Erythroblast (primary cell): ENCODE data around the gene SNAI1.

ENCODE experiments used
- GATA1 ChIP-seq: IDR thresholded peaks from 2 replicates; pipeline ENCODE4 v1.6.1; 2011; ENCODE audit warnings: low read depth, mild to moderate bottlenecking, control low read depth, low read length, moderate library complexity
- POLR2A ChIP-seq: IDR thresholded peaks from 2 replicates; pipeline ENCODE4 v1.6.1; 2011; ENCODE audit warnings: mild to moderate bottlenecking, low read length

DNA sequence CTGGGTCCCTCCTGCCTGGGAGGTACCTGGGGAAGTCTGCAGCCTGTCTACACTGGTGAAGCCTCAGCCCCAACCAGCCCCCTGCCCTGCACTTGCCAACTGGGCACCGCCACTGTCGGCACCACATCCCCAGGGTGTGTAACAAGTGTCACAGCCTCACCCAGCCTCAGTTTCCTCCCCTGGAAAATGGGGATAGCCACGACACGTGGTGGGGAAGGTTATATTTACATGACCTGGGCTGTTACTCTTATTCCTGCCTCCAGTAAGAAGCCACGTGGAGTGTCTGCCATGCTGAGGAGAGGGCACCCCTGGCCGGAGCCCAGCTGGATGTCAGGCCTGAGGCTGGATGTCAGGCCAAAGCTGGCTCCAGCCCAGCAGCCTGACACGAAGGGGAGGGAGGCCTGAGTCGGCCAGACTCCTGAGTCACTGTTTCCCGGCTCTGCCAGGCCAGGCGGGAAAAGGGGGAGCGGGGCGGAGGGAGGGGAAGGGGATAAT, 44.9 kb downstream of the SNAI1 start:
- TF ChIP-seq POLR2A (no peak), GATA1 (no peak)
